GM12878 (cell line): ENCODE results near the gene ITM2C. TPM values are rescaled to one million over a fixed set of nuclear protein-coding genes. Genes with fewer than 3 reads are reported as not detected.

ENCODE experiments used
- CBFB ChIP-seq: IDR thresholded peaks from 2 replicates; pipeline ENCODE4 v1.6.1; 2016; ENCODE audit warnings: antibody characterized with exemption, low read depth
- CREB1 ChIP-seq: IDR thresholded peaks from 2 replicates; pipeline ENCODE4 v1.6.1; 2012; ENCODE audit warnings: low read depth, mild to moderate bottlenecking, inconsistent platforms
- CREM ChIP-seq: IDR thresholded peaks from 2 replicates; pipeline ENCODE4 v1.6.1; 2014; ENCODE audit warnings: antibody characterized with exemption, low read depth
- DPF2 ChIP-seq: fragments of 450-650 bp; IDR thresholded peaks from 2 replicates; pipeline ENCODE4 v1.6.1; 2017; ENCODE audit warnings: mild to moderate bottlenecking
- EGR1 ChIP-seq, 2 experiments: IDR thresholded peaks; 1 replicate in 1 of 2; 2 replicates in 1 of 2; pipeline ENCODE4 v1.6.1; 2011 to 2012; ENCODE audit warnings: low read depth in 2 of 2, low read length in 2 of 2, borderline replicate concordance in 1 of 2, mild to moderate bottlenecking in 1 of 2, moderate library complexity in 1 of 2
- KDM1A ChIP-seq: fragments of 200-600 bp; sonication (generic); IDR thresholded peaks from 2 replicates; pipeline ENCODE4 v1.6.1; 2016; ENCODE audit warnings: borderline replicate concordance
- MEF2A ChIP-seq: IDR thresholded peaks from 2 replicates; pipeline ENCODE4 v1.6.1; 2011; ENCODE audit warnings: low read depth, mild to moderate bottlenecking, low read length, moderate library complexity; ENCODE audit not compliant: insufficient read depth
- MTA2 ChIP-seq: fragments of 450-650 bp; IDR thresholded peaks from 2 replicates; pipeline ENCODE4 v1.6.1; 2016; ENCODE audit warnings: low read depth, mild to moderate bottlenecking, moderate library complexity
- NFYB ChIP-seq: IDR thresholded peaks from 2 replicates; pipeline ENCODE4 v1.6.1; 2011; ENCODE audit warnings: low read depth, mild to moderate bottlenecking, low read length, improper control_type of control experiment, moderate library complexity; ENCODE audit not compliant: insufficient read depth
- PBX3 ChIP-seq: IDR thresholded peaks from 2 replicates; pipeline ENCODE4 v1.6.1; 2011; ENCODE audit warnings: mild to moderate bottlenecking, low read depth, low read length, moderate library complexity; ENCODE audit not compliant: insufficient replicate concordance
- SKIL ChIP-seq: fragments of 450-650 bp; IDR thresholded peaks from 2 replicates; pipeline ENCODE4 v1.6.1; 2017; ENCODE audit warnings: mild to moderate bottlenecking, low read depth, inconsistent platforms; ENCODE audit not compliant: poor library complexity, severe bottlenecking
- SMAD5 ChIP-seq: IDR thresholded peaks from 2 replicates; pipeline ENCODE4 v1.6.1; 2016; ENCODE audit warnings: antibody characterized with exemption, low read depth
- SREBF1 ChIP-seq: IDR thresholded peaks from 2 replicates; pipeline ENCODE4 v1.6.1; 2012; ENCODE audit warnings: mild to moderate bottlenecking, low read length
- SUPT20H ChIP-seq: IDR thresholded peaks from 2 replicates; pipeline ENCODE4 v1.6.1; 2011; ENCODE audit warnings: low read depth, mild to moderate bottlenecking, low read length, moderate library complexity, borderline replicate concordance; ENCODE audit not compliant: control insufficient read depth
- USF2 ChIP-seq: IDR thresholded peaks from 2 replicates; pipeline ENCODE4 v1.6.1; 2011; ENCODE audit warnings: low read depth, low read length, improper control_type of control experiment, borderline replicate concordance
- ZNF384 ChIP-seq: IDR thresholded peaks from 2 replicates; pipeline ENCODE4 v1.6.1; 2012; ENCODE audit warnings: low read depth, mild to moderate bottlenecking, low read length, improper control_type of control experiment, borderline replicate concordance
- polyA plus RNA-seq, 11 experiments: library from polyadenylated mRNA; depleted of rRNA in 4 of 11; unstranded in 6 of 11; stranded (reverse) in 5 of 11; fragments of >200 nt; fragmentation: Nextera tagmentation in 4 of 11; fragmentation: Illumina TruSeq in 1 of 11; extraction: Ambion mirVana in 4 of 11; extraction: Trizol in 1 of 11; gene quantifications; 1 replicate in 1 of 11; 2 replicates in 10 of 11; pipeline versions ENCODE4 v1.2.1 to v1.2.3, GENCODE V29; 2011 to 2016; ENCODE audit warnings: inconsistent platforms in 2 of 11, missing spikeins in 2 of 11, low read depth in 1 of 11
- total RNA-seq, 4 experiments: library from RNA; depleted of rRNA in 3 of 4; stranded (reverse); fragments of >200 nt in 3 of 4; fragmentation: Illumina TruSeq in 1 of 4; extraction: Trizol in 1 of 4; gene quantifications; 2 replicates each; pipeline versions ENCODE4 v1.2.1 to v1.2.3, GENCODE V29; 2013 to 2021
- TF ChIP-seq, protein P1 (sequence below): IDR thresholded peaks from 2 replicates; pipeline ENCODE4 v1.6.1; 2012; ENCODE audit warnings: low read depth, low read length, improper control_type of control experiment
- TF ChIP-seq, protein P2 (sequence below): fragments of 450-650 bp; IDR thresholded peaks from 2 replicates; pipeline ENCODE4 v1.6.1; 2016; ENCODE audit warnings: mild to moderate bottlenecking

Gene ITM2C
- total and polyA plus RNA-seq, 10 of the 15 experiments (the other 5 are each of a cell fraction or from before 2014, with no cell fraction given) = 5.4 to 195 (median 149) TPM

DNA sequence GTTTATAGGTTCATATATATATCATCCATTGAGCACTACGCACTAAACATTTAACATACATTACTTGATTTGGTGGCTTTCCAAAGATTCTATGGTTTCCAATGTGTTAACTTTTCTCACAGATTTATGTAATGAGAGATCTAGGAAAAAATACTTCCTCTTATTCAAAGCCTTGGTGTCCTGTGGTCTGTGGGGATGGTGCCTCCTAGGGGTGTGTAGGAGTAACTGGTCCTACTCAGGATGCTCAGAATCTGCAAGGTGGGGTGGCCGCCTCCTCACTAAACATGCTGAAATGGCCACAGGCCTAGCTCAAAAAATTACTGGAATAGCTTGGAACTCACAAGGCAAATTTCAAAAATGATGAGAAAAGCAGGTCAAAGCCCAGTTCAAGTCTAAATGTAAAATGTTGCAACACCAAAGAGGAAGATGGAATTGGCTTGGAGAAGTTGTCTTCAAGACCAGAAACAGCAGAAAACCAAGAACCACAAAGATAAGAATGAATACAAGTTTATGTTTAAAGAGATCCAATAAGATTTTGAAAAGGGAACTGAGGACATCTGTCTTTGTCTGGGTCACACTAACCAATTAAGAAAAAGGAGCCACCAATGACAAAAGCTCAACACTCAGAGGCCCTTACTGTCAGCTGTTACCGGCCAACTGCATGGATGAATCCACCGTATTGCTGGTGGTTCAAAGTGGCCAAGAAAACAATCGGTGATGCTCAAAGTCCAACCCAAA, 48.8 kb downstream of the ITM2C start (continued):
- TF ChIP-seq, protein P1, sequence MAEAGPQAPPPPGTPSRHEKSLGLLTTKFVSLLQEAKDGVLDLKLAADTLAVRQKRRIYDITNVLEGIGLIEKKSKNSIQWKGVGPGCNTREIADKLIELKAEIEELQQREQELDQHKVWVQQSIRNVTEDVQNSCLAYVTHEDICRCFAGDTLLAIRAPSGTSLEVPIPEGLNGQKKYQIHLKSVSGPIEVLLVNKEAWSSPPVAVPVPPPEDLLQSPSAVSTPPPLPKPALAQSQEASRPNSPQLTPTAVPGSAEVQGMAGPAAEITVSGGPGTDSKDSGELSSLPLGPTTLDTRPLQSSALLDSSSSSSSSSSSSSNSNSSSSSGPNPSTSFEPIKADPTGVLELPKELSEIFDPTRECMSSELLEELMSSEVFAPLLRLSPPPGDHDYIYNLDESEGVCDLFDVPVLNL = no peak
- TF ChIP-seq, protein P2, sequence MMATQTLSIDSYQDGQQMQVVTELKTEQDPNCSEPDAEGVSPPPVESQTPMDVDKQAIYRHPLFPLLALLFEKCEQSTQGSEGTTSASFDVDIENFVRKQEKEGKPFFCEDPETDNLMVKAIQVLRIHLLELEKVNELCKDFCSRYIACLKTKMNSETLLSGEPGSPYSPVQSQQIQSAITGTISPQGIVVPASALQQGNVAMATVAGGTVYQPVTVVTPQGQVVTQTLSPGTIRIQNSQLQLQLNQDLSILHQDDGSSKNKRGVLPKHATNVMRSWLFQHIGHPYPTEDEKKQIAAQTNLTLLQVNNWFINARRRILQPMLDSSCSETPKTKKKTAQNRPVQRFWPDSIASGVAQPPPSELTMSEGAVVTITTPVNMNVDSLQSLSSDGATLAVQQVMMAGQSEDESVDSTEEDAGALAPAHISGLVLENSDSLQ = peak; percentile 32; the same call in 1 of the 2 replicates
- no peak for TF ChIP-seq KDM1A
- TF ChIP-seq SKIL = no peak
- TF ChIP-seq NFYB = no peak
- TF ChIP-seq SMAD5 = no peak
- TF ChIP-seq SREBF1 = no peak
- TF ChIP-seq USF2 = no peak
- TF ChIP-seq SUPT20H = no peak
- peak; percentile 81 for TF ChIP-seq CREM
- TF ChIP-seq EGR1 (IDR thresholded peaks at IDR 0.05; ENCODE audit: borderline replicate concordance in 1 of 2, low read depth in 2 of 2, low read length in 2 of 2) = no peak
- no peak for TF ChIP-seq MEF2A
- TF ChIP-seq ZNF384 = no peak
- peak; percentile 12 for TF ChIP-seq PBX3
- no peak for TF ChIP-seq MTA2
- peak; percentile 91 for TF ChIP-seq CREB1
- no peak for TF ChIP-seq DPF2
- TF ChIP-seq CBFB = no peak
